ENCODE results near the gene TAF10. TPM values are rescaled to one million over a fixed set of nuclear protein-coding genes. Genes with fewer than 3 reads are reported as not detected.

The TAF10 gene
- total and polyA plus RNA-seq, 2 of the 13 experiments (the other 11 are each of a cell fraction or from before 2014, with no cell fraction given): 71.3 to 134 TPM

GRCh38 chr11:6619004-6619745 is 7.2 kb upstream of the TAF10 start, which contains the start of gene TPP1 (continued):
- TF ChIP-seq ZNF276 (CRISPR knock-in tag; IDR thresholded peaks at IDR 0.05; ENCODE audit: low read depth) (no peak), RFX3 (CRISPR knock-in tag; IDR thresholded peaks at IDR 0.05) (no peak), BRD4 (CRISPR knock-in tag; IDR thresholded peaks at IDR 0.05) (0 out of 2 replicates have a peak, but pooled peaks have one; percentile 38), ZNF639 (CRISPR knock-in tag; conservative IDR thresholded peaks at IDR 0.05) (no peak), E2F5 (CRISPR knock-in tag; conservative IDR thresholded peaks at IDR 0.05) (no peak), FOXK2 (IDR thresholded peaks at IDR 0.05) (no peak), TFDP2 (CRISPR knock-in tag; IDR thresholded peaks at IDR 0.05) (peak; percentile 36; the same call in 1 of the 2 replicates), ZNF281 (CRISPR knock-in tag; IDR thresholded peaks at IDR 0.05; ENCODE audit: borderline replicate concordance) (no peak), PBX2 (CRISPR knock-in tag; IDR thresholded peaks at IDR 0.05) (no peak), NFIC (IDR thresholded peaks at IDR 0.05; ENCODE audit: low read length) (peak; percentile 43; the same call in 1 of the 2 replicates), ISL2 (CRISPR knock-in tag; IDR thresholded peaks at IDR 0.05) (peak; percentile 62), REL (CRISPR knock-in tag; conservative IDR thresholded peaks at IDR 0.05) (no peak), CTCF (CRISPR knock-in tag; IDR thresholded peaks at IDR 0.05) (peak; percentile 18; the same call in 1 of the 2 replicates), SAP130 (CRISPR knock-in tag; IDR thresholded peaks at IDR 0.05; ENCODE audit: low read depth) (peak; percentile 97), ARID2 (CRISPR knock-in tag; IDR thresholded peaks at IDR 0.05; ENCODE audit: borderline replicate concordance) (no peak), ATRX (CRISPR knock-in tag; IDR thresholded peaks at IDR 0.05; ENCODE audit: borderline replicate concordance) (no peak), KLF6 (CRISPR knock-in tag; IDR thresholded peaks at IDR 0.05) (no peak; the same call in 1 of the 2 replicates)

Measured in HepG2 (cell line).